Stimulated activated CD8-positive, alpha-beta memory T cell treated with anti-CD3 and anti-CD28 coated beads, Interleukin-7, amount 100 ng/mL, for 4 hours (primary cell): ENCODE results near the gene NRP1.
"Not testable (repeated sequence)": the region's sequence is repeated elsewhere in the genome, so short reads cannot be mapped to it uniquely, and the experiment has no call there.

Experiments
- DNase-seq, 2 donors: peaks; one replicate each; pipeline ENCODE4 v3.0.0-alpha.2; 2020; ENCODE audit warnings: low read depth in 2 of 2

NRP1 gene

GRCh38 chr10:33321516-33321915 lies 13.0 kb downstream of the NRP1 start:
- DNase-seq = no peak

GRCh38 chr10:33320288-33320687 lies 14.2 kb downstream of the NRP1 start:
- no peak for DNase-seq

- DNase-seq = no peak
Observed at GRCh38 chr10:33315891-33316290, 18.6 kb downstream of the NRP1 start.

GRCh38 chr10:33314811-33315561 lies 19.5 kb downstream of the NRP1 start:
- DNase-seq = no peak

GRCh38 chr10:33311640-33312039 lies 22.8 kb downstream of the NRP1 start:
- no peak for DNase-seq

GRCh38 chr10:33310853-33311252 lies 23.6 kb downstream of the NRP1 start:
- no peak for DNase-seq

GRCh38 chr10:33309406-33309805 lies 25.1 kb downstream of the NRP1 start:
- DNase-seq = no peak

- no peak for DNase-seq
Observed at GRCh38 chr10:33307835-33308234, 26.6 kb downstream of the NRP1 start.

- DNase-seq = no peak
Observed at GRCh38 chr10:33306701-33307519, 27.6 kb downstream of the NRP1 start.

GRCh38 chr10:33306126-33306525 lies 28.3 kb downstream of the NRP1 start:
- DNase-seq = no peak

GRCh38 chr10:33304423-33305225 lies 29.8 kb downstream of the NRP1 start:
- DNase-seq = no peak

GRCh38 chr10:33303988-33304387 lies 30.5 kb downstream of the NRP1 start:
- DNase-seq = no peak

GRCh38 chr10:33302208-33302829 lies 32.1 kb downstream of the NRP1 start:
- DNase-seq = no peak

- no peak for DNase-seq
Observed at GRCh38 chr10:33301097-33301789, 33.2 kb downstream of the NRP1 start.

GRCh38 chr10:33300544-33300943 lies 33.9 kb downstream of the NRP1 start:
- DNase-seq = not testable (repeated sequence)

GRCh38 chr10:33298893-33299292 lies 35.6 kb downstream of the NRP1 start:
- no peak for DNase-seq

GRCh38 chr10:33298110-33298509 lies 36.4 kb downstream of the NRP1 start:
- no peak for DNase-seq

- DNase-seq = no peak
Observed at GRCh38 chr10:33295851-33296250, 38.6 kb downstream of the NRP1 start.

GRCh38 chr10:33293531-33294170 lies 40.8 kb downstream of the NRP1 start:
- no peak for DNase-seq

- no peak for DNase-seq
Observed at GRCh38 chr10:33293076-33293475, 41.4 kb downstream of the NRP1 start.
